GM10266 (cell line): ENCODE results near the gene DENND1A.
A peak's percentile ranks its signal among the peaks of the same experiment; 100 is the strongest.
"Not testable (repeated sequence)": the region's sequence is repeated elsewhere in the genome, so short reads cannot be mapped to it uniquely, and the experiment has no call there.

Source experiments
- DNase-seq: peaks from one replicate; pipeline ENCODE4 v3.0.0; 2012; ENCODE audit errors: extremely low spot score
- TF ChIP-seq, protein P1 (sequence below): IDR thresholded peaks from 2 replicates; pipeline ENCODE4 v1.5.1; 2012; ENCODE audit warnings: mild to moderate bottlenecking, low read depth; ENCODE audit not compliant: control insufficient read depth, insufficient read depth; ENCODE audit errors: missing control alignments

Gene DENND1A

GRCh38 chr9:123743737-123744136, 186.2 kb downstream of the DENND1A start:
- peak; percentile 22 for DNase-seq
- TF ChIP-seq, protein P1, sequence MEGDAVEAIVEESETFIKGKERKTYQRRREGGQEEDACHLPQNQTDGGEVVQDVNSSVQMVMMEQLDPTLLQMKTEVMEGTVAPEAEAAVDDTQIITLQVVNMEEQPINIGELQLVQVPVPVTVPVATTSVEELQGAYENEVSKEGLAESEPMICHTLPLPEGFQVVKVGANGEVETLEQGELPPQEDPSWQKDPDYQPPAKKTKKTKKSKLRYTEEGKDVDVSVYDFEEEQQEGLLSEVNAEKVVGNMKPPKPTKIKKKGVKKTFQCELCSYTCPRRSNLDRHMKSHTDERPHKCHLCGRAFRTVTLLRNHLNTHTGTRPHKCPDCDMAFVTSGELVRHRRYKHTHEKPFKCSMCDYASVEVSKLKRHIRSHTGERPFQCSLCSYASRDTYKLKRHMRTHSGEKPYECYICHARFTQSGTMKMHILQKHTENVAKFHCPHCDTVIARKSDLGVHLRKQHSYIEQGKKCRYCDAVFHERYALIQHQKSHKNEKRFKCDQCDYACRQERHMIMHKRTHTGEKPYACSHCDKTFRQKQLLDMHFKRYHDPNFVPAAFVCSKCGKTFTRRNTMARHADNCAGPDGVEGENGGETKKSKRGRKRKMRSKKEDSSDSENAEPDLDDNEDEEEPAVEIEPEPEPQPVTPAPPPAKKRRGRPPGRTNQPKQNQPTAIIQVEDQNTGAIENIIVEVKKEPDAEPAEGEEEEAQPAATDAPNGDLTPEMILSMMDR = no peak

- TF ChIP-seq, protein P1 = no peak
- no peak for DNase-seq
Measured at GRCh38 chr9:123742009-123742767, 187.7 kb downstream of the DENND1A start.

DNA sequence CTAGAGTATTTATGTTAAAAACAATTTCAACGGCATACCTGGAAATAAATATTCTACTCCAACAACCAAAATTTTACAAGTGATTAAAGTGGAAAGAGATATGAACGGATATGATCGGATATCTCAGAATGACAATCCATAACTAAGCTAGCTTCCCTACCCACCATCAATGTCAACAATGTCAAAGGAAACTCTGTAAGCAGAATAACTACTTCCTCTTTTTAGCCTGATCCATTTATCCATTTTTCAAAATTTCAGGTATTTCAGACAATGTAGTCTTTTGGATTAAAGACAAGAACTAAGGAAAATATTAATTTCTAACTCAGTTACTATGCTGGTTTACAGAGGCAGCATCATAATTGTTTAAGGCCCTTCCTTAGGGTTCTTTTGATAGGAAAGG, 188.7 kb downstream of the DENND1A start:
- no peak for DNase-seq
- TF ChIP-seq, protein P1 = no peak

- TF ChIP-seq, protein P1 = no peak
- DNase-seq = no peak
Measured at GRCh38 chr9:123739902-123740301, 190.0 kb downstream of the DENND1A start.

DNA sequence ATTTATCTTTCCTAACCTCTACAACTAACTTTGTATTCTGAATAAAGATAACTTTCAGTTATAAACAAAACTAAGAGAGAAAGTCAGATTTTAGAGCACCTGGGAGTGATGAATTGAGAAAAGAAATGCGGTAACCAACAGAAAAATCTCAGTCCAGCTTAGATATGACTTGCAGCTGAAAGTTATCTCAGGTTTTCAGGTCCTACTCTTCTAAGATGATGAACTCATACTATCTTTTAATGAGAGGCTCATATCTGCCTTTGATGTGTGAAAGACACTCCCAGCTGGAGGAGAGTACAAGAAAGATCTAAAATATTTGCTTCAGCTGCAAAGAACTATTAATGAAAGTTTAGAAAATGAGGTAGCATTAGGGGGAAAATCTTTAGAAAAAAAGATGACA, 190.5 kb downstream of the DENND1A start:
- peak; percentile 23 for DNase-seq
- TF ChIP-seq, protein P1 = no peak

GRCh38 chr9:123738648-123739047, 191.3 kb downstream of the DENND1A start:
- DNase-seq = no peak
- TF ChIP-seq, protein P1 = no peak

DNA sequence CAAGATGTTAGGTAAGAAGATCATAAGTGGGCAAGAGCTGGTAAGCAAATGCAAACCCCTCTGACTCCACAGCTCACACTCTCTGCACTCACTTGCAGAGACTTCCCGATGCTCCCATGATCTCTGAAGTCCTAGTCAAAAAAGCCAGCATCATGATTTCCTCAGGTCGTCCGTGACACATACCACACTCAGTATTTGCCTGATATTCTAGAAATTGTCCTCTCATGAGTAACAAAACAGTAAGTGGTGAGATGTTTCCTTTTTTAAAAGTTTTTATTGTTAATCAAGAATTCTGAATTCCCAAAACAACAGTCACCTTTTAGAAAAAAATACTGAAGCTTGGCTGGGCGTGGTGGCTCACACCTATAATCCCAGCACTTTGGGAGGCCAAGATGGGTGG, 194.6 kb downstream of the DENND1A start:
- TF ChIP-seq, protein P1 = no peak
- DNase-seq = no peak

DNA sequence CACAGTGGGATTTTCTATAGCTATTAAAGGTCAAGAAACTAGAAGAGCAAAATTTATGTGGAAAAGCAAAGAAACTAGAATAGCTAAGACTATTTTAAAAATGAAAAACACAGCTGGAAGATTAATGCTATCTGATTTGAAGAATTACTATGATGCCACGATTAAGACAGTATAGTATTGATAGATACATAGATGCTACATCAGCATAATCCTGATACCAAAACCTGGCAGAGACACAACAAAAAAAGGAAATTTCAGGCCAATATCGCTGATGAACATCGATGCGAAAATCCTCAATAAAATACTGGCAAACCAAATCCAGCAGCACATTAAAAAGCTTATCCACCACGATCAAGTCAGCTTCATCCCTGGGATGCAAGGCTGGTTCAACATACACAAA, 201.4 kb downstream of the DENND1A start:
- DNase-seq = not testable (repeated sequence)
